ENCODE results near the gene ALPG. TPM values are rescaled to one million over a fixed set of nuclear protein-coding genes. Genes with fewer than 3 reads are reported as not detected.
"Not testable (repeated sequence)": the region's sequence is repeated elsewhere in the genome, so short reads cannot be mapped to it uniquely, and the experiment has no call there.

ALPG gene
- total and polyA plus RNA-seq, 4 donors: not detected

DNA sequence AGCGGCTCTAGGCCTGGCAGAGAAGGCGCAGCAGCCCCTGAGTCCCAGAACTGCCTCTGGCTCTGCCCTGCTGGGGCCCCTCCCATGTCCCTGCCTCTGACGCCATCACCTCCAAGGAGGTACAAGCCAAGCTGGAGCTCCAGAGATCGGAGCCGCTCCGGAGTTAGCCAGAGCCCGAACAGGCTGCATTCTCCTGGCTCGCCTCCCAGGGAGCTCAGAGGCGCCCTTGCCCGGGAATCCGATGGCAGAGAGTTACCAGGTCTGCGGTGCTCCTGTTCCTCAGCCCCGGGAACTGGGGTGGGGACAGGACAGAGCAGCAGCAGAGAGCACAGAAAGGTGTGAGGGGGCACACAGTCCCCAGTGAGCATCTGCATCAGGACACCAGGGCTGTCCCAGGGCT, 36.4 kb downstream of the ALPG start:
- H3K27me3 ChIP-seq (ENCODE audit: control insufficient read depth in 4 of 4, insufficient read depth in 4 of 4, low read length in 3 of 4); H3K9ac ChIP-seq (ENCODE audit: low read depth in 1 of 2, low read length in 2 of 2); H3K36me3 ChIP-seq (ENCODE audit: control insufficient read depth in 4 of 4, insufficient read depth in 3 of 4, low read depth in 1 of 4, low read length in 3 of 4); H3K27ac ChIP-seq (ENCODE audit: low read depth in 1 of 2, low read length in 2 of 2); H3K4me3 ChIP-seq (ENCODE audit: low read depth in 1 of 3, low read length in 3 of 3); DNase-seq (ENCODE audit: low spot score); H3K9me3 ChIP-seq (ENCODE audit: control insufficient read depth in 4 of 4, low read length in 3 of 4): not testable (repeated sequence)
- peaks cover 8 to 24% (median 14%) of the 10 kb centered on the region in 4 donors for H3K4me1 ChIP-seq (ENCODE audit: control insufficient read depth in 4 of 4, insufficient read depth in 4 of 4, low read length in 3 of 4)
- 83% methylated on average over 9 of the region's 13 CpGs for WGBS

DNA sequence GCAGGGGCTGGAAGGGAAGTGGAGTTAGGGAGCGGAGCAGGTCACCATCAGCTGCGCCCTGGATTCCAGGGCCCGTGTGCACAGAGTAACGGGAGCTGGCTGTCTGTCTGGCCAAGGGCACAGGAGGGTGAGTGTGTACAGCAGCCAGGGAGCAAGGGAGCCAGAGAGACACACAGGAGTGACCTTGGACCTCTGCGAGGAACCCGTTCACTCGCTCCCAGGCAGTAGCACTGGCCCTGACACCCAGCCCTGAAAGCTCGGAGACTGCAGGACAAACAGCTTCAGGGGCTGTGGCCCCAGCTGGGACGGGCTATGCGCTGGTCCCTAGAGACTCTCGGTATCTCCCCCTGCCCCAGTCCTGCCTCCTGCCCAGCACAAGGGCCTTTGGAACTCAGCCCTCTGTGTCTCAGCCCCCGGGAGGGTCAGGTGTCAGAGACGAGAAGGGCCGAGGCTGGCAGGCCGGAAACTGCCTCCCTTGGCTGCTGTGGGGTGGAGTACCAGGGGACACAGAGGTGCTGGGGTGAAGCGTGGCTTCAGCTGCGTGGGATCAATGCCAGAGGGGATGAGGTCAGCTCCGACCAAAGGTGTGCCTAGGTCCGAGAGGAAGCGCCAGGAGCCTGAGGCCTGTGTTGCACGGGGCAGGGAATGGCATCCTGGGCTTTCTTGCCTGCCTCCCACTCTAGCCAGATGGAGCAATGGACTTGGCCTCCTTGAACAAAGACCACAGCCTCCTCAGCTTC, 37.2 kb downstream of the ALPG start:
- H3K9me3 ChIP-seq (ENCODE audit: control insufficient read depth in 4 of 4, low read length in 3 of 4); H3K27me3 ChIP-seq (ENCODE audit: control insufficient read depth in 4 of 4, insufficient read depth in 4 of 4, low read length in 3 of 4); H3K4me3 ChIP-seq (ENCODE audit: low read depth in 1 of 3, low read length in 3 of 3); DNase-seq (ENCODE audit: low spot score); H3K36me3 ChIP-seq (ENCODE audit: control insufficient read depth in 4 of 4, insufficient read depth in 3 of 4, low read depth in 1 of 4, low read length in 3 of 4): not testable (repeated sequence)
- peak; percentile 50 for TF ChIP-seq SP1 (IDR thresholded peaks at IDR 0.05)
- TF ChIP-seq RXRA (IDR thresholded peaks at IDR 0.05): peak in 1 of 2 donors; percentile 33
- TF ChIP-seq HNF4A (conservative IDR thresholded peaks at IDR 0.05): peak; percentile 39 to 41
- peak in 1 of 2 donors; percentile 19 for TF ChIP-seq JUND (IDR thresholded peaks at IDR 0.05)
- TF ChIP-seq, protein P1, sequence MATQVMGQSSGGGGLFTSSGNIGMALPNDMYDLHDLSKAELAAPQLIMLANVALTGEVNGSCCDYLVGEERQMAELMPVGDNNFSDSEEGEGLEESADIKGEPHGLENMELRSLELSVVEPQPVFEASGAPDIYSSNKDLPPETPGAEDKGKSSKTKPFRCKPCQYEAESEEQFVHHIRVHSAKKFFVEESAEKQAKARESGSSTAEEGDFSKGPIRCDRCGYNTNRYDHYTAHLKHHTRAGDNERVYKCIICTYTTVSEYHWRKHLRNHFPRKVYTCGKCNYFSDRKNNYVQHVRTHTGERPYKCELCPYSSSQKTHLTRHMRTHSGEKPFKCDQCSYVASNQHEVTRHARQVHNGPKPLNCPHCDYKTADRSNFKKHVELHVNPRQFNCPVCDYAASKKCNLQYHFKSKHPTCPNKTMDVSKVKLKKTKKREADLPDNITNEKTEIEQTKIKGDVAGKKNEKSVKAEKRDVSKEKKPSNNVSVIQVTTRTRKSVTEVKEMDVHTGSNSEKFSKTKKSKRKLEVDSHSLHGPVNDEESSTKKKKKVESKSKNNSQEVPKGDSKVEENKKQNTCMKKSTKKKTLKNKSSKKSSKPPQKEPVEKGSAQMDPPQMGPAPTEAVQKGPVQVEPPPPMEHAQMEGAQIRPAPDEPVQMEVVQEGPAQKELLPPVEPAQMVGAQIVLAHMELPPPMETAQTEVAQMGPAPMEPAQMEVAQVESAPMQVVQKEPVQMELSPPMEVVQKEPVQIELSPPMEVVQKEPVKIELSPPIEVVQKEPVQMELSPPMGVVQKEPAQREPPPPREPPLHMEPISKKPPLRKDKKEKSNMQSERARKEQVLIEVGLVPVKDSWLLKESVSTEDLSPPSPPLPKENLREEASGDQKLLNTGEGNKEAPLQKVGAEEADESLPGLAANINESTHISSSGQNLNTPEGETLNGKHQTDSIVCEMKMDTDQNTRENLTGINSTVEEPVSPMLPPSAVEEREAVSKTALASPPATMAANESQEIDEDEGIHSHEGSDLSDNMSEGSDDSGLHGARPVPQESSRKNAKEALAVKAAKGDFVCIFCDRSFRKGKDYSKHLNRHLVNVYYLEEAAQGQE (IDR thresholded peaks at IDR 0.05): peak; percentile 27
- Histone ChIP-seq H3K27ac (ENCODE audit: low read depth in 1 of 2, low read length in 2 of 2) (peak overlapping the region; percentile 77 to 86), H3K4me1 (ENCODE audit: control insufficient read depth in 4 of 4, insufficient read depth in 4 of 4, low read length in 3 of 4) (peaks cover 8 to 28% (median 15%) of the 10 kb centered on the region in 4 donors), H3K9ac (ENCODE audit: low read depth in 1 of 2, low read length in 2 of 2) (peak overlapping the region in 1 of 2 donors; percentile 15)
- 20% methylated on average over 16 of the region's 21 CpGs for WGBS

DNA sequence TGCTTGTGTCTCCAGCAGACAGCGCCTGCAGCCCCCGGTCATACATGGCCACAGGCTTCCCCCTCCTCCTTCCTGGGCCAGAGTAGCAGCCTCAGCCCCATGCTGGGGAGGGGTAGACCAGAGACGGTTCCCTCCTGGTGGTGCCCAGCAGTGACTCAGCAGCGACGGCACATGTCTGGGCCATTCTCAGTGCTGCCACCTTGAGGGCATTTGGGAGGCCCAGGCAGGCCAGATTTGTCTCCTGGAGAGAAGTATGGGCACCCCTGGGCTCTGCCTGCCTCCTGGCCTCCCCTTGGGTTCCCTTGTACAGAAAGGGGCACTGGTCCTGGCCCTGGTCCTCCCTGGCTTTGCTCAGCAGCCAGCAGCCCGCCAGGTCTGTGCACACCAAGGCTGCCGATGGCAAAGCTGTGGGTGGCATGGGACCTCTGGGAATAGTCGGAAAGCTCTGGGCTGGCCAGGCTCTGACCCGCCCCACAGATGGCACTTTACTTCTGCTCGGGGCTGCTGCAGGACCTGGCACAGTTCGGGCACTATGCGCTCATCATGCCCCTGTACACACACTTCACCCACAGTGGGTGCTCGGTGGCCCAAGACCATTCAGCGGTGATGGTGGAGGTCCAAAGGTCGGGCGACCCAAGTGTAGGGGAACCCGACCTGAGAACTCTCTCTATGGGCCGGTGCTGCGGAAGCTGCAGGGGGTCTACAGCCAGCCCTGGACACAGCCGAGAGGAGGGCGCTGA, 37.9 kb downstream of the ALPG start:
- no peaks in the 10 kb centered on the region for H3K36me3 ChIP-seq (ENCODE audit: control insufficient read depth in 4 of 4, insufficient read depth in 3 of 4, low read depth in 1 of 4, low read length in 3 of 4)

GRCh38 chr2:232445149-232445885, 38.7 kb downstream of the ALPG start:
- not testable (repeated sequence) for H3K9ac ChIP-seq (ENCODE audit: low read depth in 1 of 2, low read length in 2 of 2); DNase-seq (ENCODE audit: low spot score); H3K4me3 ChIP-seq (ENCODE audit: low read depth in 1 of 3, low read length in 3 of 3); H3K27ac ChIP-seq (ENCODE audit: low read depth in 1 of 2, low read length in 2 of 2); H3K27me3 ChIP-seq (ENCODE audit: control insufficient read depth in 4 of 4, insufficient read depth in 4 of 4, low read length in 3 of 4); H3K9me3 ChIP-seq (ENCODE audit: control insufficient read depth in 4 of 4, low read length in 3 of 4); H3K36me3 ChIP-seq (ENCODE audit: control insufficient read depth in 4 of 4, insufficient read depth in 3 of 4, low read depth in 1 of 4, low read length in 3 of 4)
- H3K4me1 ChIP-seq (ENCODE audit: control insufficient read depth in 4 of 4, insufficient read depth in 4 of 4, low read length in 3 of 4): peaks cover 8 to 28% (median 15%) of the 10 kb centered on the region in 4 donors
- 83% methylated on average over 27 of the region's 29 CpGs for WGBS

More for the DNA sequence above, 37.9 kb downstream of the ALPG start:
- Histone ChIP-seq H3K27me3 (ENCODE audit: control insufficient read depth in 4 of 4, insufficient read depth in 4 of 4, low read length in 3 of 4) (no peaks in the 10 kb centered on the region), H3K9me3 (ENCODE audit: control insufficient read depth in 4 of 4, low read length in 3 of 4) (no peaks in the 10 kb centered on the region), H3K9ac (ENCODE audit: low read depth in 1 of 2, low read length in 2 of 2) (peak overlapping the region in 1 of 2 donors; percentile 15), H3K4me3 (ENCODE audit: low read depth in 1 of 3, low read length in 3 of 3) (no peak overlapping the region), H3K27ac (ENCODE audit: low read depth in 1 of 2, low read length in 2 of 2) (peak overlapping the region; percentile 77 to 86), H3K4me1 (ENCODE audit: control insufficient read depth in 4 of 4, insufficient read depth in 4 of 4, low read length in 3 of 4) (peaks cover 8 to 28% (median 15%) of the 10 kb centered on the region in 4 donors)
- WGBS: 80% methylated on average over 21 of the region's 21 CpGs
- DNase-seq (ENCODE audit: low spot score): no peak
- TF ChIP-seq CTCF (IDR thresholded peaks at IDR 0.05; ENCODE audit: low read depth, low read length, missing input control): peak; percentile 49
- TF ChIP-seq GABPA (IDR thresholded peaks at IDR 0.05 in 1 of 2, conservative IDR thresholded peaks at IDR 0.05 in 1 of 2): no peak
- no peak for TF ChIP-seq FOXA2 (IDR thresholded peaks at IDR 0.05)
- TF ChIP-seq YY1 (IDR thresholded peaks at IDR 0.05): no peak
- TF ChIP-seq JUND (IDR thresholded peaks at IDR 0.05): no peak
- TF ChIP-seq RAD21 (IDR thresholded peaks at IDR 0.05): peak in 1 of 2 donors; percentile 30
- no peak for TF ChIP-seq RXRA (IDR thresholded peaks at IDR 0.05)

Data from liver (tissue), 9 donors.